HUES64 (cell line): Measurements from ENCODE around the gene FDX1.

ENCODE experiments used
- H3K27ac ChIP-seq: 2 replicates; pipeline ENCODE4 v1.7.0; 2013; ENCODE audit warnings: low read depth, low read length, inconsistent platforms
- H3K27me3 ChIP-seq: 2 replicates; pipeline ENCODE4 v1.6.1; 2013; ENCODE audit warnings: mild to moderate bottlenecking, low read length; ENCODE audit not compliant: insufficient read depth
- H3K36me3 ChIP-seq: 2 replicates; pipeline ENCODE4 v1.6.1; 2013; ENCODE audit warnings: mild to moderate bottlenecking, low read length; ENCODE audit not compliant: insufficient read depth
- H3K4me1 ChIP-seq: 2 replicates; pipeline ENCODE4 v1.6.1; 2013; ENCODE audit warnings: mild to moderate bottlenecking, low read length, moderate library complexity; ENCODE audit not compliant: insufficient read depth
- H3K4me3 ChIP-seq: 2 replicates; pipeline ENCODE4 v1.5.1; 2013; ENCODE audit warnings: mild to moderate bottlenecking, low read length, moderate library complexity
- H3K9ac ChIP-seq: 2 replicates; pipeline ENCODE4 v1.6.1; 2013; ENCODE audit warnings: mild to moderate bottlenecking, low read depth, low read length
- H3K9me3 ChIP-seq: 2 replicates; pipeline ENCODE4 v1.6.1; 2013; ENCODE audit warnings: low read depth, low read length; ENCODE audit not compliant: insufficient read depth
- WGBS: fragments of 150-250, 120-280 bp; methylation state at CpG from one replicate; pipeline ENCODE4 v1.1.7; 2013; ENCODE audit warnings: missing lambda C conversion rate; 5-methylcytosine and 5-hydroxymethylcytosine counted together

Gene FDX1

DNA sequence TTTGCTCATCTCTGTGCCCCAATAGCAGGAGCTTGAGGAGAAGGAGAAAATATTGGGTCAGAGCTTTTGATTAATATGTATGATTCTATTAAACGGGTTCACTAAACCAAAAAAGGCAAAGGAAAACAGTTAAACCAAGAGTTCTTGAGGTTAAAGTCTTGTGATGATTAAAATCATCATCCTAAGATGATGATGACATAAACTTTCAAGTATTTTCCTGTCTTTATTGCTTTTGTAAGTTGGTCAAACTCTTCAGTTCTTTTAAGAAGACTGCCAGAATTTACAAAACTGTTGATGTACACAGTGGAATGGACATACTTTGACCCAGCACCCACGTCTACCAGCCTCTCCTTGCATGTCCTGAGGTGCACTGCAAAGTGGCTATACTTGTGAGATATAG, 41.0 kb downstream of the FDX1 start:
- Histone ChIP-seq H3K27ac (no peak overlapping the region), H3K4me3 (no peak overlapping the region), H3K4me1 (peaks cover 10% of the 10 kb centered on the region), H3K9ac (no peak overlapping the region), H3K9me3 (no peaks in the 10 kb centered on the region), H3K36me3 (no peaks in the 10 kb centered on the region), H3K27me3 (no peaks in the 10 kb centered on the region)
- WGBS, result 97% methylated on average over 2 of the region's 2 CpGs

DNA sequence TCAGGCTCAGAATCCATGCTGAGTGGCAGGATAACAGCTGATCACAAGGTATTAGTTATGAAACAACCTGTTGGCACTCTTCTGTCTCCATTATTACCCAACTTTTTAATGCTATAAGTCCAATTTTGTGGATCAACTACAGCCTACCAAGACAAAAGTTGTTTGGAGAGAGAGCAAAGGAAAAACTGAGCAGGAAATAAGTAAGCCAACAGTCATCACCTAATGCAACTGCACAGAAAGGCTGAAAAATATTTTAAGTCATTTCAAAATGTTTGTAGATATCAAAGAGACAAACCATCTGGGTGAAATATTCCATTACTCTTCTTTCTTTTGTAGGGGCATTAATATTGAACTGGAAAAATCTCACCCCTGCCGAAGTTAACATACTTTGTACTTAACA, 41.6 kb downstream of the FDX1 start:
- H3K9me3 ChIP-seq, result no peaks in the 10 kb centered on the region
- no peaks in the 10 kb centered on the region for H3K27me3 ChIP-seq
- H3K36me3 ChIP-seq, result no peaks in the 10 kb centered on the region
- H3K4me1 ChIP-seq, result peaks cover 10% of the 10 kb centered on the region
- H3K9ac ChIP-seq, result no peak overlapping the region
- H3K27ac ChIP-seq, result no peak overlapping the region
- no peak overlapping the region for H3K4me3 ChIP-seq
- no CpG with 5 or more reads among the region's 1 CpG for WGBS

DNA sequence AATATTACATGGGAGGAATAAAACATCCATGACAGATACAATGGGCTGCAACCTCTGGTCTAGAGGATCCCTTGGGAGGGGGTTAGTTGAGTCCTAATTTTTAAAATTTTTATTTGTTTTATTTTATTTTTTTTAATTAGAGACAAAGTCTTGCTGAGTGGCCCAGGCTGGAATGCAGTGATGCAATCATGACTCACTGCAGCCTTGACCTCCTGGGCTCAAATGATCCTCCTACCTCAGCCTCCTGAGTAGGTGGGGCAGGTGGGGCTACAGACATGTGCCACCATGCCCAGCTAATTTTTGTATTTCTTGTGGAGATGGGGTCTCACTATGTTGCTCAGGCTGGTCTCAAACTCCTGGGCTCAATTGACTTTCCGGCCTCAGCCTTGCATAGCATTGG, 43.1 kb downstream of the FDX1 start:
- H3K9me3 ChIP-seq, result no peaks in the 10 kb centered on the region
- H3K4me3 ChIP-seq, result no peak overlapping the region
- H3K4me1 ChIP-seq, result peaks cover 10% of the 10 kb centered on the region
- H3K9ac ChIP-seq, result no peak overlapping the region
- no peaks in the 10 kb centered on the region for H3K27me3 ChIP-seq
- H3K27ac ChIP-seq, result no peak overlapping the region
- H3K36me3 ChIP-seq, result no peaks in the 10 kb centered on the region
- 94% methylated on average over 1 of the region's 1 CpG for WGBS

DNA sequence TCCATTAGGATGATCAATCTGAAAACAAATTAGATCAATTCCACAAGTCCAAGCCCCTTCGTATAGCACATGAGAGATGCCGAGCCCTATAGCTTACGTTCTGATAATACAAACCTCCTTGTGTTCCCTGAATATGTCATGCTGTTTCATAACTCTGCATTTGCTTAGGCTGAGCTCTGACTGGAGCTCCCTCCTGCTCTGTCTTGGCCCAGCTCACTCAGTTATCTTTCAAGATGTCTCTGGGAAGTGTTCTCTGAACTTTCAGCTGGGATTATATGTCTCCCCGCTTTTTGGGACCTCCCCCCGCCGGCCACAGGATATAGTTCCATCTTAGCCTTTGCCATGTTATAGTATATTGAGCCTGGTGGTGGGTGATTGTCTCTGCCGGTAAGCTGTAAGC, 44.0 kb downstream of the FDX1 start:
- Histone ChIP-seq H3K27ac (no peak overlapping the region), H3K4me3 (no peak overlapping the region), H3K36me3 (no peaks in the 10 kb centered on the region), H3K9ac (no peak overlapping the region), H3K27me3 (no peaks in the 10 kb centered on the region), H3K4me1 (peaks cover 10% of the 10 kb centered on the region), H3K9me3 (no peaks in the 10 kb centered on the region)
- WGBS, result 97% methylated on average over 6 of the region's 7 CpGs

DNA sequence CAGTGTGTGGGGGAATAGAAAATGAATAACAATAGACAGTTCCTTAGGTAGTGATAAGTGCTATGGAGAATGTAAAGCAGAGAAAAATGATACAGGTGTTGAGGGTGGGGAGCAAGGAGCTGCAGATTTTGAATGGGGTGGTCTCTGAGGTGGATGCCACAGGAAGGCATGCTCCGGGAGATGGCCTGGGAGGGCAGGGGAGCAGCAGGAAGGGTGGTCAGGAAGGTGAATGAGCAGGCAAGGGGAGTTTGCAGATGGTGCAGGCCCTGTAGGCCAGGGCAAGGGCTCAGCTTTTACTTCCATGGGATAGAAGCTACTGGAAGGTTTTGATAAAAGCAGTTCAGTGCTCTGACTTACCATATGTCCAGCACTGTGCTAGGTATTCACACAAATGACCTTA, 44.8 kb downstream of the FDX1 start:
- Histone ChIP-seq H3K36me3 (no peaks in the 10 kb centered on the region), H3K9me3 (no peaks in the 10 kb centered on the region)
- 93% methylated on average over 1 of the region's 1 CpG for WGBS

DNA sequence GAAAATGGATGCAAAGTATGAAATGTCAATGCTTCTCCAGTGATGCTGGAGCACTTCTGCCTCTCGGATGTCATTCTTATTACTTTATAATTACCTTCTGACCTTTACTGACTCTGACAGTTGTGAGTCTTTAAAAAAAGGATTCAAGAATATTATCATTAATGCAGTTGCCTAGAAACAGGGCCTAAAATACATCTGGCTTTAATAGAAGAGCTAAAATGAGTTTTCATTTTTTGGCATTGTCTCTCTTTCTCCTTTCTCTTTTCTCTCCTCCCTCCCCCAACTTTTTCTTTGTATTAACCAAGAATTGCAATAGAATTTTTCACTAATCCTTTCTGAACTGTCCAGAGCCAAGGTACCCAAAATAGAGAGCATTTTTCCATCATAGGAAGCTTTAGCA, 45.9 kb downstream of the FDX1 start:
- Histone ChIP-seq H3K36me3 (no peaks in the 10 kb centered on the region), H3K9me3 (no peaks in the 10 kb centered on the region), H3K4me1 (peaks cover 10% of the 10 kb centered on the region), H3K27me3 (no peaks in the 10 kb centered on the region), H3K4me3 (no peak overlapping the region), H3K9ac (no peak overlapping the region), H3K27ac (no peak overlapping the region)
- 100% methylated on average over 1 of the region's 1 CpG for WGBS

More for the DNA sequence above, 44.8 kb downstream of the FDX1 start:
- Histone ChIP-seq H3K27me3 (no peaks in the 10 kb centered on the region), H3K27ac (no peak overlapping the region), H3K4me1 (peaks cover 10% of the 10 kb centered on the region), H3K9ac (no peak overlapping the region), H3K4me3 (no peak overlapping the region)

DNA sequence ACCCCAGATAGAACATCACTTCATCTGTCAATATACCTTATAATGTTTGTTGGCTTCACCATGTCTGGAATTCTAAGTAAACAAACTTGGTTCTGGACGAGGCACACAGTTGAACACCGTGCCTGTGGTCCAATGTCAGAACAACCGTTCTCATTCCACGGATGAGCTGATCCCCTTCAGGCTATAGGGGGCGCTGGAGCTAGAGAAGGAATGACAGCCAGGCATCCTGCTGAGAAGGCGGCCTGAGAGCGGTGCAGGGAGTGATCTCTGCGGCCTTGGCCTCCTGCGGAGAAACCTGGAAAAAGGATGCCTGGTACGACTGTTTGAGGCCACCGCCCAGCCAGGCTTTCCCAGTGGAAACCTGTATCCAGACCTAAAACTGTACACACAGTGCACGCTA, 48.7 kb downstream of the FDX1 start:
- Histone ChIP-seq H3K27ac (no peak overlapping the region), H3K27me3 (no peaks in the 10 kb centered on the region), H3K4me3 (no peak overlapping the region), H3K4me1 (peaks cover 10% of the 10 kb centered on the region), H3K9me3 (no peaks in the 10 kb centered on the region), H3K9ac (no peak overlapping the region), H3K36me3 (no peaks in the 10 kb centered on the region)
- 44% methylated on average over 12 of the region's 12 CpGs for WGBS

DNA sequence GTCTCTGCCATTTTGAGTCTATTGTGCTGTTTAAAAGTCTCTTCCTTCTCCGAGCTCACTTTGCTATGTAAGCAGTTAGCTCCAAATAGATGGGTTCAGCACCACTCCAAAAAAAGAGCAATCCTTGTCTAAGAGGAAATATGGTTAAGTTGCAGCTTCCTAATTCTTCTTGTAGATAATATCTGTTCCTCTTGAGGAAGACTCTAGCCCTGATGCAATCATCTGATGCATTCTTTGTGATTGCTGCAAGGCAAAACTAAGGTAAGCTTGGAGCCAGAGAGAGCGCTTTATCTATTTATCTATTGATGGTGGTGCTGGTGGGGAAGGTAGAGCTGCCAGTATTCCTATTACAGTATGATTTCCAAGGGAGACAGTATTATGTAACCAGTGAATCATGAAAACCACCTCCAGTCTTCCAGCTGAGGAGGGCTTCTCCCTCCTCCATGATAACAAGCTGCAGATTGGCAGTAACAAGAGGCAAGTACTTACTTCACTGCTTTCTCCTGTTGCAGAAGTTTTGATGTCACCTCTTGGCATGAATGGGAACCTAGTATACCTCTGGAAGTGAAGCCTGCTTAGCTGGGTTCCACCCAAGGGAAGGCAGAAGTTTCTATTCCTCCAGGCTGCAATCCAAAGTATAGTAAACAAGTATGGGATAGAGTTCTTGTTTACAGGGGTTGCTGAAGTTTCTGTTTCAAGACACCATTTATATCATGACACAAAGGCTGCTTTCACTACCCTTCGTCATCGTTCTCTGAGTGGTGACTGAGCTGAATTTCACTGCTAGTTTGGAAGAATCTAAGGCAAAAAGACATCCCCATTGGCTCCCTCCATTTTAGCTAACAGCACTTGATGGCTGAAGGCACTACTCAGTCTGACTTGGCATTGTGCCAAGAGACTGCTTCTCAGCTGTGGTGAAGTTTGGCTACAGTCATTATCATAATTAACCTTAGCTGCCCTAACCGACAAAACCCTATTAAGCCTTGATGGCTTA, 49.7 kb downstream of the FDX1 start:
- 95% methylated on average over 5 of the region's 5 CpGs for WGBS
- no peaks in the 10 kb centered on the region for H3K36me3 ChIP-seq
- peaks cover 4% of the 10 kb centered on the region for H3K4me1 ChIP-seq
- H3K9me3 ChIP-seq, result no peaks in the 10 kb centered on the region
- H3K27me3 ChIP-seq, result no peaks in the 10 kb centered on the region
- no peak overlapping the region for H3K4me3 ChIP-seq
- H3K27ac ChIP-seq, result no peak overlapping the region
- H3K9ac ChIP-seq, result no peak overlapping the region

DNA sequence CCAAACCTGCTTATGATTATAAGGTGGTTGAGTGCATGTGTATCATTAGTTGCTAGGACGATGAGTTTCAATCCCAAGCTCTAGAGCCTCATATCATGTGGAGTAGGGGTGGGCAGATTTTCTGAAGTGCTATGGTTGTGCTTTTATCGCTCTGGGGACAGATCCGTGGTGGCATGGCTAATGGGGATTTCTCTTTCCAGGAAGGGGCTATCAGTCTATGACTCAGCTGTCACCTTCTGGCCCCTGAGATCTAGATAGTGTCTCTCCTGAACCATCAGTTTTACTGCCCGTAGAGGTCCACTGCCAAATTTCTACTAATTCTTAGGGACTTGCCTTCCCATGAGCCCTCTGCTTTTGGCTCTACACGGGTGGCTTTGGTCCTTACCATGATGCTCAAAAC, 51.8 kb downstream of the FDX1 start:
- WGBS, result 93% methylated on average over 5 of the region's 5 CpGs
- Histone ChIP-seq H3K36me3 (no peaks in the 10 kb centered on the region), H3K4me1 (no peaks in the 10 kb centered on the region), H3K9me3 (no peaks in the 10 kb centered on the region), H3K9ac (no peak overlapping the region), H3K4me3 (no peak overlapping the region), H3K27me3 (no peaks in the 10 kb centered on the region), H3K27ac (no peak overlapping the region)

DNA sequence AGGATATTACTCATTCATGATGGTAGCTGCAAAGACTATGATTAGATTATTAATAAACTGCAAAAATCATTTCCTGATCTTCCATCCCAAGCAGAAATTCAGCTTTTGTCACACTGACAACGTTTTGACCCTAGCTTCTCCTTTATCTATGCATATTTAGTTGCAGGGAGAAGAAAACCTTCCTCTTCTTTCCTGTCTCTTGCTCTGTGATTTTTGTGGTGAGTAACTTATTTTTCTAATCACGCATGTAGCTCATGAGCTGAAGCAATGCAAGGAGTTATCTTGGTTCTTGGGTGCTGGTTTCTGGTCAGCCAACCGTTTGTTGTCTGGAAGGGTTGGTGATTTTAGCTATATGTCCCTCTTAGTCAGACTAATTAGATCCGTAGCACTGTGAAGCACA, 56.4 kb downstream of the FDX1 start:
- H3K36me3 ChIP-seq, result no peaks in the 10 kb centered on the region
- no peaks in the 10 kb centered on the region for H3K27me3 ChIP-seq
- H3K9me3 ChIP-seq, result no peaks in the 10 kb centered on the region
- H3K4me3 ChIP-seq, result no peak overlapping the region
- WGBS, result 94% methylated on average over 3 of the region's 4 CpGs
- H3K9ac ChIP-seq, result no peak overlapping the region
- no peak overlapping the region for H3K27ac ChIP-seq
- H3K4me1 ChIP-seq, result peaks cover 5% of the 10 kb centered on the region; the same call in 1 of the 2 replicates

DNA sequence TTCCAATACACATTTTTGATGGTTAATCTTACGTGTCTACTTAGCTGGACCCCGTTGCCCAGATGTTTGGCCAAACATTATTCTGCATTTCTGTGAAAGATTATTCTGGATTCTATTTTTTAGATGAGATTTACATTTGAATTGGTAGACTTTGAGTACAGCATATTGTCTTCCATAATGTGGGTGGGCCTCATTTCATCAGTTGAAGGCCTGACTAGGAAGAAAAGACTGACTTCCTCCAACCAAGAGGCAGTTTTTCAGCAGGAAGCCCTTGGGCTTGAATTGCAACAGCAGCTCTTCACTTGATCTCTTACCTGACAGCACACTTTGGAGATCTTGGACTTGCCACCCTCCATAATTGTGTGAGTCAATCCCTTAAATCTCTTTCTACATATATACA, 58.7 kb downstream of the FDX1 start:
- Histone ChIP-seq H3K36me3 (no peaks in the 10 kb centered on the region), H3K9ac (no peak overlapping the region), H3K4me1 (peaks cover 16% of the 10 kb centered on the region), H3K27ac (no peak overlapping the region), H3K9me3 (no peaks in the 10 kb centered on the region), H3K27me3 (no peaks in the 10 kb centered on the region), H3K4me3 (no peak overlapping the region)
- WGBS, result 49% methylated on average over 2 of the region's 2 CpGs
